OCI-LY7 (cell line): ENCODE data around the gene TTC13. TPM values are rescaled to one million over a fixed set of nuclear protein-coding genes. Genes with fewer than 3 reads are reported as not detected.

Experiments
- BruUV-seq: library from RNA; stranded (reverse); fragments of 400-500 nt; replicated peaks from 2 replicates; lab custom pipeline; 2021; lab: Mats Ljungman, UMichigan
- CTCF ChIA-PET: fragments of 300-600 bp; sonication (Branson Sonifier 250); formaldehyde crosslinking; loops from one replicate; lab custom pipeline; 2022; ENCODE audit warnings: antibody characterized with exemption; ENCODE audit not compliant: unreplicated experiment; lab: Charles Lee
- POLR2A ChIA-PET: fragments of 300-600 bp; sonication (Branson Sonifier 250); formaldehyde crosslinking; loops from one replicate; lab custom pipeline; 2022; ENCODE audit warnings: antibody characterized with exemption; lab: Charles Lee
- DNase-seq: peaks from one replicate; pipeline ENCODE4 v3.0.0-alpha.2; 2015; ENCODE audit warnings: low spot score
- H2AFZ ChIP-seq: fragments of 200-600 bp; sonication (generic), shearing (Covaris generic); 2 replicates; pipeline ENCODE4 v1.6.1; 2014; ENCODE audit warnings: mild to moderate bottlenecking, antibody characterized with exemption, low read length, moderate library complexity
- H3K27ac ChIP-seq: fragments of 200-600 bp; sonication (generic); 2 replicates; pipeline ENCODE4 v1.5.1; 2014; ENCODE audit warnings: mixed run types, low read depth, mild to moderate bottlenecking, moderate library complexity, low read length, inconsistent platforms; ENCODE audit not compliant: poor library complexity, severe bottlenecking
- H3K36me3 ChIP-seq: fragments of 200-600 bp; sonication (generic); 2 replicates; pipeline ENCODE4 v1.6.1; 2014; ENCODE audit warnings: mild to moderate bottlenecking, antibody characterized with exemption, low read length, moderate library complexity, mixed read lengths; ENCODE audit not compliant: insufficient read depth
- H3K4me1 ChIP-seq: fragments of 200-600 bp; sonication (generic); 2 replicates; pipeline ENCODE4 v1.5.1; 2014; ENCODE audit warnings: mild to moderate bottlenecking, low read length; ENCODE audit not compliant: insufficient read depth, poor library complexity, severe bottlenecking
- H3K4me2 ChIP-seq: fragments of 200-600 bp; sonication (generic); 2 replicates; pipeline ENCODE4 v1.6.1; 2014; ENCODE audit warnings: mild to moderate bottlenecking, low read length
- H3K4me3 ChIP-seq: fragments of 200-600 bp; sonication (generic); 2 replicates; pipeline ENCODE4 v1.5.1; 2014; ENCODE audit warnings: mild to moderate bottlenecking, low read depth, low read length; ENCODE audit not compliant: poor library complexity, severe bottlenecking
- H3K79me2 ChIP-seq: fragments of 200-600 bp; sonication (generic); 2 replicates; pipeline ENCODE4 v1.6.1; 2016; ENCODE audit warnings: low read depth, mild to moderate bottlenecking, low read length, moderate library complexity, mixed read lengths; ENCODE audit not compliant: insufficient read depth
- H3K9me2 ChIP-seq: fragments of 200-600 bp; sonication (generic); 2 replicates; pipeline ENCODE4 v1.6.1; 2016; ENCODE audit warnings: mild to moderate bottlenecking, low read length, mixed read lengths; ENCODE audit not compliant: insufficient read depth
- H3K9me3 ChIP-seq: fragments of 200-600 bp; sonication (generic); 2 replicates; pipeline ENCODE4 v1.6.1; 2014; ENCODE audit warnings: mild to moderate bottlenecking, mixed run types, low read length, mixed read lengths
- H4K20me1 ChIP-seq: fragments of 200-600 bp; sonication (generic); 2 replicates; pipeline ENCODE4 v1.6.1; 2014; ENCODE audit warnings: mild to moderate bottlenecking, antibody characterized with exemption, low read length, moderate library complexity, mixed read lengths; ENCODE audit not compliant: insufficient read depth
- EZH2phosphoT487 ChIP-seq: fragments of 200-600 bp; sonication (generic); IDR thresholded peaks from 2 replicates; pipeline ENCODE4 v1.6.1; 2018; ENCODE audit warnings: low read depth, borderline replicate concordance, mild to moderate bottlenecking, mixed run types, antibody characterized with exemption, low read length, moderate library complexity, mixed read lengths
- intact Hi-C: fragments of 100-400 bp; cut with micrococcal nuclease; formaldehyde crosslinking; loops from one replicate; pipeline ENCODE4 v1.10.0; 2022; ENCODE audit not compliant: unreplicated experiment
- total RNA-seq, 2 experiments: library from RNA; depleted of rRNA in 1 of 2; stranded (reverse); fragments of >200 nt in 1 of 2; shearing (Covaris generic) in 1 of 2; gene quantifications; 2 replicates each; pipeline ENCODE4 v1.2.3, GENCODE V29; 2014 to 2022
- TF ChIP-seq, protein P1 (sequence below): fragments of 200-600 bp; sonication (generic); conservative IDR thresholded peaks from 2 replicates; pipeline ENCODE4 v1.5.1; 2014; ENCODE audit warnings: mild to moderate bottlenecking, antibody characterized with exemption, low read length, moderate library complexity, mixed read lengths

TTC13 gene
- total RNA-seq, 2 experiments from 2014 or later: 15.4 to 27.2 TPM

GRCh38 chr1:230926182-230926581 lies 52.5 kb downstream of the TTC13 start:
- no peak overlapping the region for H2AFZ ChIP-seq
- no TSS peak for BruUV-seq
- no peak overlapping the region for H3K27ac ChIP-seq
- ChIA-PET CTCF (no interaction called here), POLR2A (interaction anchor here (2.2 kb wide), 1 partner anchor 56 kb away, joined by 4 read pairs; no protein-coding TSS in a partner anchor)
- no peak overlapping the region for H3K4me2 ChIP-seq
- H3K4me1 ChIP-seq: no peaks in the 10 kb centered on the region
- TF ChIP-seq, protein P1, sequence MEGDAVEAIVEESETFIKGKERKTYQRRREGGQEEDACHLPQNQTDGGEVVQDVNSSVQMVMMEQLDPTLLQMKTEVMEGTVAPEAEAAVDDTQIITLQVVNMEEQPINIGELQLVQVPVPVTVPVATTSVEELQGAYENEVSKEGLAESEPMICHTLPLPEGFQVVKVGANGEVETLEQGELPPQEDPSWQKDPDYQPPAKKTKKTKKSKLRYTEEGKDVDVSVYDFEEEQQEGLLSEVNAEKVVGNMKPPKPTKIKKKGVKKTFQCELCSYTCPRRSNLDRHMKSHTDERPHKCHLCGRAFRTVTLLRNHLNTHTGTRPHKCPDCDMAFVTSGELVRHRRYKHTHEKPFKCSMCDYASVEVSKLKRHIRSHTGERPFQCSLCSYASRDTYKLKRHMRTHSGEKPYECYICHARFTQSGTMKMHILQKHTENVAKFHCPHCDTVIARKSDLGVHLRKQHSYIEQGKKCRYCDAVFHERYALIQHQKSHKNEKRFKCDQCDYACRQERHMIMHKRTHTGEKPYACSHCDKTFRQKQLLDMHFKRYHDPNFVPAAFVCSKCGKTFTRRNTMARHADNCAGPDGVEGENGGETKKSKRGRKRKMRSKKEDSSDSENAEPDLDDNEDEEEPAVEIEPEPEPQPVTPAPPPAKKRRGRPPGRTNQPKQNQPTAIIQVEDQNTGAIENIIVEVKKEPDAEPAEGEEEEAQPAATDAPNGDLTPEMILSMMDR: no peak
- no peak for TF ChIP-seq EZH2phosphoT487
- no peaks in the 10 kb centered on the region for H3K79me2 ChIP-seq
- H3K36me3 ChIP-seq: peaks cover 47% of the 10 kb centered on the region
- intact Hi-C loops: no loop called here
- no peaks in the 10 kb centered on the region for H3K9me2 ChIP-seq
- H3K4me3 ChIP-seq: no peak overlapping the region
- no peaks in the 10 kb centered on the region for H4K20me1 ChIP-seq
- no peak for DNase-seq
- H3K9me3 ChIP-seq: no peaks in the 10 kb centered on the region

DNA sequence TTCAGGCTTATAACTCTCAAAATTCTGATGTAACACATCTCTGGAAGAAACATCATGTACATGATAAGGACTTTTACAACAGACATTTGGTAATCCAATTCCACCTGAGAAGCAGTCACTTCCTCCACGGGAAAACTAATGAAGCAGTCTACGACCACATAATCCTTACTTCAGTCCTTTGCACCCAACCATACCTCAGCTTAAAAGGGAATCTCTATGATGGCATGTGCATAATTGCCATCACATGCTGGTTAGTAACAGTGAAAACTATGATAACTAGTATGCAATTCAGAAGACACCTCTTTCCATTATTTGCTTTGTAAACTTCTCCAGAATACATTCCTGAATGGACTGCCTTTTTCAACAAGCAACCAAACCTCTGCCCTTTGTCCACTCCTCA lies 53.1 kb downstream of the TTC13 start:
- H4K20me1 ChIP-seq: no peaks in the 10 kb centered on the region
- ChIA-PET POLR2A (interaction anchor here (1.0 to 2.2 kb wide), 2 partner anchors 13 to 57 kb away, joined by 4 read pairs; no protein-coding TSS in a partner anchor), CTCF (no interaction called here)
- no peaks in the 10 kb centered on the region for H3K9me3 ChIP-seq
- H2AFZ ChIP-seq: no peak overlapping the region
- TF ChIP-seq, protein P1: no peak
- no peak for TF ChIP-seq EZH2phosphoT487
- H3K4me3 ChIP-seq: no peak overlapping the region
- H3K27ac ChIP-seq: no peak overlapping the region
- peaks cover 42% of the 10 kb centered on the region for H3K36me3 ChIP-seq
- no peaks in the 10 kb centered on the region for H3K79me2 ChIP-seq
- no peak for DNase-seq
- H3K9me2 ChIP-seq: no peaks in the 10 kb centered on the region
- no peaks in the 10 kb centered on the region for H3K4me1 ChIP-seq
- no TSS peak for BruUV-seq
- intact Hi-C loops: no loop called here
- no peak overlapping the region for H3K4me2 ChIP-seq

- TF ChIP-seq, protein P1: no peak
- no peak for TF ChIP-seq EZH2phosphoT487
- peaks cover 49% of the 10 kb centered on the region for H3K36me3 ChIP-seq
- intact Hi-C loops: no loop called here
- no peak overlapping the region for H3K4me3 ChIP-seq
- no peak overlapping the region for H3K27ac ChIP-seq
- no peaks in the 10 kb centered on the region for H3K79me2 ChIP-seq
- no peak overlapping the region for H2AFZ ChIP-seq
- no TSS peak for BruUV-seq
- H3K9me3 ChIP-seq: no peaks in the 10 kb centered on the region
- no peak for DNase-seq
- H3K9me2 ChIP-seq: no peaks in the 10 kb centered on the region
- no peaks in the 10 kb centered on the region for H4K20me1 ChIP-seq
- ChIA-PET CTCF (no interaction called here), POLR2A (no interaction called here)
- H3K4me2 ChIP-seq: no peak overlapping the region
- H3K4me1 ChIP-seq: no peaks in the 10 kb centered on the region
These were observed 55.5 kb downstream of the TTC13 start for GRCh38 chr1:230923176-230923575.
